ENCODE measurements around the gene SPART.

Gene SPART

GRCh38 chr13:36261976-36262375 lies 84.2 kb downstream of the SPART start:
- TF ChIP-seq CTCF (IDR thresholded peaks at IDR 0.05; ENCODE audit: insufficient read depth, missing control alignments) = no peak
- DNase-seq (ENCODE audit: insufficient read length, low spot score) = no peak
- no peak for FAIRE-seq

- TF ChIP-seq CTCF (IDR thresholded peaks at IDR 0.05; ENCODE audit: insufficient read depth, missing control alignments) = no peak
- FAIRE-seq (no peak), DNase-seq (ENCODE audit: insufficient read length, low spot score) (no peak)
These were observed 85.2 kb downstream of the SPART start for GRCh38 chr13:36261011-36261410.

GRCh38 chr13:36259361-36260137 lies 86.6 kb downstream of the SPART start:
- FAIRE-seq = no peak
- TF ChIP-seq CTCF (IDR thresholded peaks at IDR 0.05; ENCODE audit: insufficient read depth, missing control alignments) = no peak
- DNase-seq (ENCODE audit: insufficient read length, low spot score) = no peak

GRCh38 chr13:36258831-36259230 lies 87.4 kb downstream of the SPART start:
- no peak for FAIRE-seq
- TF ChIP-seq CTCF (IDR thresholded peaks at IDR 0.05; ENCODE audit: insufficient read depth, missing control alignments) = no peak

More at GRCh38 chr13:36258831-36259230, 87.4 kb downstream of the SPART start:
- DNase-seq (ENCODE audit: insufficient read length, low spot score) = no peak

Data from D721Med (cell line).